ENCODE measurements around the gene PIH1D1. TPM values are rescaled to one million over a fixed set of nuclear protein-coding genes. Genes with fewer than 3 reads are reported as not detected.

PIH1D1 gene
- total and polyA plus RNA-seq, 2 of the 8 experiments (the other 6 are each of a cell fraction or from before 2014, with no cell fraction given) = 146 to 195 TPM

DNA sequence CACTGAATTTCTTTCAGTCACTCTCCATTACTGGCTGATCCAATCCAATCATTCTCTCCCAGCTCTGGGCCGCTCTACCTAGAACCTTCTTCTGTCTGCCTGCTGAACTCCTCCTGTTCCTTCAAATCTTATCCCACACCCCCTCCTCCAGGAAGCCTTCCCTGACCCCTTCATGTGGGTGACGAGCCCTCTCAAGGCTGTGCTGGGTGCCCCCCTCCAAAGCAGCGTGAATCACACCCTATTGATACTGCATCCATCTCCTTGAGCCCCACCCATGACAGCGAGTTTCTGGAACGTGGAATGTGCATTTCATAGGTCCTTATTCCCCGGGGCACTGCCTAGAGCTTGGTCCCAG, 3.2 kb downstream of the PIH1D1 start:
- Histone ChIP-seq H3K4me3 (ENCODE audit: extremely low read depth in 1 of 4, insufficient read depth in 2 of 4, low read depth in 3 of 4, low read length in 4 of 4) (no peak overlapping the region), H3K9ac (replicated peaks in 1 of 4; ENCODE audit: extremely low read depth in 1 of 4, low read depth in 3 of 4, low read length in 3 of 4) (peak overlapping the region in 1 of 4 experiments; percentile 4; a peak in 2 of 7 replicates), H4K91ac (replicated peaks; ENCODE audit: insufficient read length, low read length) (no peak overlapping the region), H2BK15ac (ENCODE audit: low read length) (no peak overlapping the region), H2AK5ac (ENCODE audit: low read depth, low read length) (no peak overlapping the region), H3K4me2 (ENCODE audit: insufficient read depth in 1 of 2, low read depth in 2 of 2, low read length in 2 of 2) (peak overlapping the region in 1 of 2 experiments; percentile 24; a peak in 1 of 4 replicates), H3K36me3 (ENCODE audit: control insufficient read depth in 2 of 4, insufficient read depth in 4 of 4, low read length in 3 of 4) (peaks cover 11 to 17% (median 12%) of the 10 kb centered on the region in 4 experiments; a peak in 6 of 8 replicates), H4K8ac (ENCODE audit: extremely low read depth, insufficient read depth, low read length) (no peak overlapping the region), H2BK120ac (replicated peaks; ENCODE audit: low read depth, low read length) (no peak overlapping the region), H3K27me3 (replicated peaks in 1 of 4; ENCODE audit: control insufficient read depth in 3 of 4, extremely low read depth in 1 of 4, insufficient read depth in 3 of 4, low read length in 3 of 4) (no peaks in the 10 kb centered on the region), H3K4ac (replicated peaks; ENCODE audit: insufficient read length, low read depth, low read length) (no peak overlapping the region), H3K27ac (ENCODE audit: low read depth, low read length) (no peak overlapping the region), H3K9me3 (ENCODE audit: insufficient read depth in 2 of 2, low read depth in 1 of 2, low read length in 1 of 2) (no peaks in the 10 kb centered on the region), H3K79me1 (ENCODE audit: low read depth, low read length) (peaks cover 2% of the 10 kb centered on the region), H2BK12ac (ENCODE audit: low read depth, low read length) (no peak overlapping the region), H3K56ac (replicated peaks; ENCODE audit: insufficient read length, low read depth, low read length) (no peak overlapping the region), H3K18ac (ENCODE audit: extremely low read depth, low read length) (no peak overlapping the region), H3K79me2 (ENCODE audit: control insufficient read depth in 1 of 2, insufficient read depth in 2 of 2, low read length in 2 of 2) (peaks cover 0 to 14% of the 10 kb centered on the region in 2 experiments; a peak in 2 of 4 replicates), H4K5ac (ENCODE audit: insufficient read length, low read depth, low read length) (no peak overlapping the region), H2BK20ac (ENCODE audit: low read length) (no peak overlapping the region), H3K14ac (ENCODE audit: insufficient read length) (no peak overlapping the region), H3K23ac (ENCODE audit: insufficient read length) (no peak overlapping the region), H3K23me2 (ENCODE audit: low read depth, low read length) (peaks cover 2% of the 10 kb centered on the region), H4K20me1 (replicated peaks in 1 of 2; ENCODE audit: control insufficient read depth in 1 of 2, insufficient read depth in 2 of 2, low read length in 2 of 2) (peaks cover 9 to 15% of the 10 kb centered on the region in 2 experiments), H2AFZ (ENCODE audit: low read length) (no peak overlapping the region), H2BK5ac (ENCODE audit: low read depth, low read length) (no peak overlapping the region), H3K4me1 (replicated peaks in 1 of 4; ENCODE audit: control insufficient read depth in 3 of 4, insufficient read depth in 4 of 4, low read length in 3 of 4) (peaks cover 0 to 14% (median 10%) of the 10 kb centered on the region in 4 experiments; a peak in 6 of 7 replicates)
- WGBS, 2 experiments (ENCODE audit: extremely low coverage in 1 of 2, insufficient coverage in 1 of 2, insufficient read length in 1 of 2, insufficient replicate concordance in 2 of 2, low coverage in 1 of 2, low lambda C conversion rate in 2 of 2, missing lambda C conversion rate in 1 of 2) = 90% methylated on average over 6 of the region's 6 CpGs; no CpG with 5 or more reads in 1 of the 2 experiments
- FAIRE-seq (no peak), DNase-seq (ENCODE audit: low read depth in 1 of 2, low spot score in 2 of 2) (no peak)
- no peak for TF ChIP-seq TAF7 (optimal IDR thresholded peaks at IDR 0.05; ENCODE audit: borderline replicate concordance, low read depth, low read length)
- TF ChIP-seq POLR2AphosphoS5 (IDR thresholded peaks at IDR 0.05; ENCODE audit: low read depth, low read length) = no peak
- ChIA-PET CTCF (ENCODE audit: partially characterized antibody) (interaction anchor here (1.1 to 7.9 kb wide), 9 partner anchors 18 to 122 kb away, joined by 3 to 88 read pairs (median 4); no protein-coding TSS in a partner anchor), POLR2A (ENCODE audit: partially characterized antibody) (interaction anchor here (1.0 to 2.3 kb wide), 10 partner anchors 10 to 94 kb away, joined by 3 to 11 read pairs (median 4); partner anchors contain the start of gene RPS11)

Measured in H1 (cell line).